Glomerular endothelial cell (primary cell): Measurements from ENCODE around the gene SLC22A16. TPM values are rescaled to one million over a fixed set of nuclear protein-coding genes. Genes with fewer than 3 reads are reported as not detected.
"Not testable (repeated sequence)": the region's sequence is repeated elsewhere in the genome, so short reads cannot be mapped to it uniquely, and the experiment has no call there.

ENCODE experiments used
- DNase-seq: peaks from one replicate; pipeline ENCODE4 v3.0.0-alpha.2; 2011; ENCODE audit warnings: low read depth, low spot score; ENCODE audit errors: extremely low read depth
- total RNA-seq: library from RNA; depleted of rRNA; stranded (reverse); fragments of >200 nt; gene quantifications from 2 replicates; pipeline ENCODE4 v1.2.3, GENCODE V29; 2015

The SLC22A16 gene
- total RNA-seq, 1 donor from 2014 or later, result not detected

GRCh38 chr6:110491644-110492317 lies 15.4 kb upstream of the SLC22A16 start:
- no peak for DNase-seq

GRCh38 chr6:110491299-110491643 lies 14.9 kb upstream of the SLC22A16 start:
- no peak for DNase-seq

GRCh38 chr6:110490110-110490509 lies 13.7 kb upstream of the SLC22A16 start:
- DNase-seq, result no peak

GRCh38 chr6:110488606-110489190 lies 12.3 kb upstream of the SLC22A16 start:
- DNase-seq, result no peak

- DNase-seq, result not testable (repeated sequence)
Measured at GRCh38 chr6:110487968-110488381, 11.6 kb upstream of the SLC22A16 start.

- DNase-seq, result no peak
Measured at GRCh38 chr6:110486756-110487155, 10.3 kb upstream of the SLC22A16 start.

GRCh38 chr6:110485491-110485890 lies 9.1 kb upstream of the SLC22A16 start:
- no peak for DNase-seq

GRCh38 chr6:110484321-110484720 lies 7.9 kb upstream of the SLC22A16 start:
- DNase-seq, result no peak

GRCh38 chr6:110482774-110483400 lies 6.5 kb upstream of the SLC22A16 start:
- DNase-seq, result no peak

GRCh38 chr6:110481081-110481480 lies 4.7 kb upstream of the SLC22A16 start:
- DNase-seq, result no peak

GRCh38 chr6:110475066-110475653 lies 1.3 kb downstream of the SLC22A16 start:
- DNase-seq, result no peak

GRCh38 chr6:110474500-110474899 lies 1.9 kb downstream of the SLC22A16 start:
- DNase-seq, result no peak

GRCh38 chr6:110472739-110473138 lies 3.7 kb downstream of the SLC22A16 start:
- no peak for DNase-seq

GRCh38 chr6:110471726-110472365 lies 4.6 kb downstream of the SLC22A16 start:
- DNase-seq, result no peak

- DNase-seq, result no peak
Measured at GRCh38 chr6:110468731-110469130, 7.7 kb downstream of the SLC22A16 start.

- DNase-seq, result no peak
Measured at GRCh38 chr6:110467566-110468140, 8.8 kb downstream of the SLC22A16 start.

GRCh38 chr6:110462884-110463481 lies 13.4 kb downstream of the SLC22A16 start:
- no peak for DNase-seq

GRCh38 chr6:110461376-110461775 lies 15.0 kb downstream of the SLC22A16 start:
- DNase-seq, result no peak

- DNase-seq, result no peak
Measured at GRCh38 chr6:110459137-110459536, 17.3 kb downstream of the SLC22A16 start.

GRCh38 chr6:110458476-110458875 lies 17.9 kb downstream of the SLC22A16 start:
- no peak for DNase-seq
